COLO668 (cell line): ENCODE results near the gene AOPEP.
"Not testable (repeated sequence)": the region's sequence is repeated elsewhere in the genome, so short reads cannot be mapped to it uniquely, and the experiment has no call there.

ENCODE experiments used
- DNase-seq: peaks from one replicate; lab custom pipeline; 2025; ENCODE audit not compliant: unreplicated experiment; lab: John Stamatoyannopoulos, UW

AOPEP gene

DNA sequence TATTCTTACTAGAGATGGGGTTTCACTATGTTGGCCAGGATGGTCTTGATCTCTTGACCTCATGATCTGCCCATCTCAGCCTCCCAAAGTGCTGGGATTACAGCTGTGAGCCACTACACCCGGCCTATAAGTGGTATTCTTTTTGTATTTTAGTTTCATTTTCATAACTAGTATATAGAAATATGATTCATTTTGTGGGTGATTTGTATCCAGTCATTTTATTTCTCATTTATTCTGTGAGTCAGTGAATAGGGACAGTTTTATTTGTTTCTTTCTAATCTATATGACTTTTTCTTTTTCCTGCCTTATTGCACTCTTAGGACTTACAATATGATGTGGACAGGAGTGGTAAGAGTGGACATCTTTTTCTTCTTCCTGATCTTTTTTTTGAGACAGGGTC lies 112.9 kb downstream of the AOPEP start:
- DNase-seq, result no peak

DNA sequence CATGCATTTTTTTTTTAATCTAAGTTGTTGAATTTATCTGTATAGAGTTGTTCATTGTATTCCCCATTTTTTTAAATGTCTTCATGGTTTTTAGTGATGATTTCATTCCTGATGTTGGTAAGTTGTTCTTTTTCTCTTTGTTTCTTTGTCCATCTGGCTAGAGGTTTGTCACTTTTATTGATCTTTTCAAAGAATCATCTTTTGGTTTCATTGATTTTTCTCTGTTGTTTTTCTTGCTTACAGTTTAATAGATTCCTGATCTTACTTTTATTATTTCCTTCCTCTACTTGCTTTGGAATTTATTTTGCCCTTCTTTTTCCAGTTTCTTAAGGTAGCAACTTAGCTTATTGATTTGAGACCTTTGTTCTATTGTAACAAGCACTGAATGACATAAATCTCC lies 114.2 kb downstream of the AOPEP start:
- no peak for DNase-seq

DNA sequence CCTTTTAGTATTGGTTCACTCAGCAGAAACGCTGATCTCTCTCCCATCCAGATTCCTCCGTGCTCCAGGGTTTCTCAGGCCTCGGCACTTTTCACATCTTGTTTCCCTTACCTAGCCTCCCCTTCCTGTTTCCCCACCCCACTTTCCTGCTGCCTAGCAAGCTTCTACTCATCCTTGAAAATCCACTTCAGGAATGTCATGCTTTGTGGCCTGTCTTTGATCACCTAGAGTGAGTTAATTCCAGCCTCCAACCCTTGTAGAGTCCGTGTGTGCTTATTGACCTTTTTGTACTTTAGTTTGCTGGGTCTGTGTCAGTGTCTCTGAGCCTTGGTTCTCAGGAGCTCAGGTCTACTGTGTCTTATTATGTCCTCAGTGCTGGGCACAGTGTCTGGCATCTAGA lies 116.6 kb downstream of the AOPEP start:
- no peak for DNase-seq

DNA sequence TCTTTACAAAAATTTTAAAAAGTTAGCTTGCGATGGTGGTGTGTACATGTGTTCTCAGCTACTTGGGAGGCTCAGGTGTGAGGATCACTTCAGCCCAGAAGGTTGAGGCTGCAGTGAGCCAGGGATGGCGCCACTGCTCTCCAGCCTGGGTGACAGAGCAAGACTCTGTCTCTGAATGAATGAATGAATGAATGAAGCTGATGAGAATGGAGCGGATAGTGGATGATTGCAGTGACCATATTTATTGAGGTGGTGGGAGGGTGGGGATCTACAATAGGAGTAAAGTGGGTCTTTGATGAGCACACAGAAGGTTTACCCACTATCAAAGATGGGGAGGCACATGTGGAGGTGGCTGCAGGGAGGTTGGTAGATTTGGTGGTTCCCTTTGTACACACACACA lies 120.2 kb downstream of the AOPEP start:
- no peak for DNase-seq

DNA sequence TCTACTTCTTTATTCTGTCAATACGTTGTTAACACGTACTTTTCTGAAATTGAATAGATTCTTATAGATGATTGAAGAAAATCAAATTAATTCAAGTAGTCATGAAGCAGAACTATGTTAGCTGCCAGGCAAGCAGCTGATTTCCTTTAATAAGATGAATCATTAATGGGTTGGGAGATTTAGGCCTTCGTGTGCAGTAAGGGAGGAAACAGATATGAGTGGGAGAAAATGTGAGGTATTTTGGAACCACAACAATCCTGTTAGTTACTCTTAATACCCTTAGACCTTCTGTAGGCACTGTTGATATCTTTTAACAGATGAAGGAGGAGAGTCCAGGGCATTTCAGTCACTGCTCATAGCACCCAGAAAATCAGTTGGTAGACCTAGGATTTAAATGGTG lies 121.0 kb downstream of the AOPEP start:
- no peak for DNase-seq

DNA sequence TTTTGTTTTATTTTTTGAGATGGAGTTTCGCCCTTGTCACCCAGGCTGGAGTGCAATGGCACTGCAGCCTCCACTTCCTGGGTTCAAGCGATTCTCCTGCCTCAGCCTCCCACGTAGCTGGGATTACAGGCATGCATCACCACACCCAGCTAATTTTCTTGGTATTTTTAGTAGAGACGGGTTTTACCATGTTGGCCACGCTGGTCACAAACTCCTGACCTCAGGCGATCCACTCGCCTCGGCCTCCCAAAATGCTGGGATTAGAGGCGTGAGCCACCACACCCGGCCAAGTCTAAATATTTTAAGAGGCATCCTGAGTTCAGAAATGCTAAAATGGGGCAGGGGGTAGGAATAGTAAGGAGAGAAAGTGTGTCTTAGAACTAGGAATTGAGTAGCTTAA lies 122.3 kb downstream of the AOPEP start:
- not testable (repeated sequence) for DNase-seq

DNA sequence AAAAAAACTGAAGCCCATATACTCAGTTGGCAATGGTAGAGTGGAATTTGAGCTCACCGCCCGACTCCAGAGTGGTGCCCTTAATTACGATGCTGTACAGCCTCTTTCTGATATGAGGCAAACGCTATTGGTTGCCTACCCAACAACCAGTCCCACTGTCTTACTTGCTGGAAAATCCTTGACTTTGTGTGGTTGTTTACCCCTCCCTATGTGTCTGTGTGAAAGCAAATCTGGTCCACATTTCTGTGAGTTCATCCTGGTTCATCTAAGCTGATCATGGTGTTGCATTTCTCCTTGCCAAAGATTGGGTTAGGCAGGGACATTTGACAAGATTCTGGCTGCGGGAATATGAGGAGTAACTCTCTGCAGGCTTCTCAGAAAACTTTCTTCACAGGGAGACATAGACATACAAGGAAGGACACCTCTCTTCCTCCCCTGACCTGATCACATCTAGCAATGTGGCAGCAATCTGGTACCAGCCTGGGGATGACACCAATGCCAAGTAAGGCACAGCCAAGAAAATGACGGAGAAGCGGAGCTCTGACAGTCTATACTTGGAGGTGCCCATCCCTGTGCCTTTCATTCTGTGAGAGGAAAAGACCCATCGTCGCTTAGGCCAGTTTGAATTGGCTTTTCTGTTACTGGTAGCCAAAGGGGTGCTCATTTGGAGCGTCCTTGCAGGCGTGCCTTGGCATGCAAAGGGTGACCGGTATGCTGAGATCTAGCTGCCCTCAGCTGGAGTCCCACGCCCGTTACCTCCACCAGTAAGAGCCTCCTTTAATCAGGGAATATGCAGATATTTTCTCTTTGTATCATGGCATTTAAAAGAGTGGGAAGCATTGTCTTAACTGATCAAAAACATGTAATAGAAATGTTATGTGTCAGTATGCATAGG lies 124.3 kb downstream of the AOPEP start:
- no peak for DNase-seq

DNA sequence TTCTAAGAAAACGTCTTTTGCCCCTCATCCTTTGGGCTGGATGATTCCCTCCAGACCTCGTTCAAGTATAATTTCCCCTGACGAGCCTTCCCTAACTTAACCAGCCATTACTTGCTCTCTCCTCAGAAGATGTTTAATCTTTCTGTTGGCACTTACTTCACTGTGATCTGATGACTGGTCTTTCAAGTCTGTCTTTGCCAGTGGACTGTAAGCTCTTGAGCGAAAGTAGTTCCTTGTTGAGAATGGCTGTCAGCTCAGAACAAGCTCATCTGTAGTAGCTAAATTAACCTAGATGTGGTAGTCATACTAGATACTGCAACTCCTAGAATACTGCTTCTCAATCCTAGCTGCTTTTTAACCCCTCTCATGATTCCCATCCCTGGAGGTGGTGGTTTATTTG lies 125.0 kb downstream of the AOPEP start:
- no peak for DNase-seq

DNA sequence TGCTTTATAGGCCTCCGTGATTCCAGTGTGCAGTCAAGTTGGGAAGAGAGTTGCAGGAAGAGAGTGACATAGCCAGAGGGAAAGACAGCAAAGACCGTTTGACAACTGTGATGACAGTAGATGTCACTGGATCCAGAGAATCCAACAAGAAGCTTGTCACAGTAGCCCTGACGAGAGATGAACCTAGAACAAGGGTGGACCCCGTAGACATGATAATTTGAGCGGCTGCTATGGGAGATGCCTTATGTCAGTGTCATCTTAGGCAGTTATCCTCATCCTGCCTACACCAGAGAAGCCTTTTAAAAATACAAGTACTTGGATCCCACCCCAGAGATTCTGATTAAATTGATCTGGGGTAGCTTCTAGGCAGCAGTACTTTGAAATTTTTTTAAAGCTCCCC lies 125.4 kb downstream of the AOPEP start:
- no peak for DNase-seq

DNA sequence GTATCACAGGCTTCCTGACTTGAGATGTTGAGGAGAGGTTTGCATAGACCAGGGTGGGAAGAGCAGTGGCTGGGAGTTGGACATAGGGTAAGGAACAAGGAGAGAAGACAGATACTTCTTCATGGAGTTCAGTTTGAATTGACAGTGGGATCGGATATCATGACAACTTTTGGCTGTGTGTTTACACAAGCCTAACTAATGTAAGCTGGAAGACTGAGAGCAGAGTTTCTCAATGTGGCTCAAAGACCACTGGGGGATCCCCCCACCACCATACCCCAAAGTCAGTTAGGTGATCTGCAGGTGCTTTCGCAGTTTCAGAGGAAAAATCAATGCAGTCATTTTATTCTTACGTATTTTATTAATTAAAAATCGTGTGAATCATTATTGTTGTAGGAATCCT lies 125.9 kb downstream of the AOPEP start:
- DNase-seq, result no peak

DNA sequence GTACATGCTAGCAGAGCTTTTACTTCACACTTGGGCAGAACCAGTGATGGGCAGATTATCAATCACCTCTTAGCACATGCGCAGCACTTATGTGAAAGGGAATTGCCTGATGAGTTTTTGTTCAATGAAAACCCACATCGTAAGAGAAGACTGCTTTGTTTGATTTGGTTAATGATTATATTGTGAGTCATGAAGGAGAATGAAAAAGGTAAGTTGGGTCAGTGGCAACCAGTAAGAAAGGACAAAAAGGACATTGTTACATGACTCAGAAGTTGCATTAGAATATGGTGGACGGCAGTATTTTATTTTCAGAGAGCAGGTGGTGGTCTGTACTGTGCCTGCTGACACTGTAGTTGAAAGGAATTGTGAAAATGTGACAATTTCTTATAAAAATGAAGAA lies 127.4 kb downstream of the AOPEP start:
- peak; percentile 37 for DNase-seq

DNA sequence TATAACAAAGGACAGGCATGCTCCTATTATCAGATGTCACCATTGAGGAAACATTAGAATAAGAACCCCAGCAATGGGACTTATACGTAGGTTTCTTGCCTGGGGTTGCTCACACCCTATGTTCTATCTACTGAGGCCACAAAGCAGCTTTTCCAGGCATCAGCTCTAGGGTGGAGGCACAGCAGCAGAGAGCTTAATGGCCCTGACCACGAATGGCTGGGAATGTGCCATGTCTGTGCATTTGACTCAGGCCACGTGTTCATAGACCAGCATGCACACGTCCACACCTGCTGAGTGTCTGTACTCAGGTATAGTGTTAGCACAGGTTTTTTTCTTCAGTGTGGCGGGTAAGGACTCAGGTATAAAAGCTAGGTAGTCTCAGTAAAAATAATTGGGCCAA lies 129.4 kb downstream of the AOPEP start:
- DNase-seq, result no peak

DNA sequence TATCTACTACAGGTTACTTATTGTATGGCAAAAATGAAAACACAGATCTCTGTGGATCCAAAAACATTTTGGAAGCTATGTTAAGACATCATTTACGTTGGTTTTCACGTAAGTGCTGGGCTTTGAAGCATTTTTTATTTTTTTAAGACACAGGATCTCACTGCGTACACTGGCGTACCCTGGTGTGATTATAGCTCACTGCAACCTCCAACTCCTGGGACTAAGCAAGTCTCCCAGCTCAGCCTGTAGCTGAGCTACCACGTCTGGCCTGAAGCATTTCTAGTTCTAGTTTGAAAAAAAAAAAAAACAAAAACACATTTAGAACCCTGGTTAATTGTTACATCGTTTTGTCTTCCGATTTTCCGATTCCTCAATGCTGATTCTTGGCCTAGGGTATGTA lies 131.3 kb downstream of the AOPEP start:
- no peak for DNase-seq

DNA sequence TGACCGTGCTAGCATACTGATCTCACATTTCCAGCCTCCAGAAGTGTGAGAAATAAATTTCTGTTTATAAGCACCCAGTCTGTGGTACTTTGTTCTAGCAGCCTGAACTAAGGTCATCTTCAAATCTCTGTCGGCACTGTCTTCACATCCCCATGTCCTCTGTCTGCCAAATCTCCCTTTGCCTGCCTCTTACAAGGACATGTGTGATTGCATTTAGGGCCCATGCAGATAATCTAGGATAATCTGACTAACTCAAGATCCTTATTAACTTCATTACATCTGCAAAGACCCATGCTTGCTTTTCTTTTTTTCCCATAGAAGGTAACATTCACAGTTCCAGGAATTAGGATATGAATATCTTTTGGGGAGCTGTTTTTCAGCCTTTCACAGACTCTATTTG lies 132.7 kb downstream of the AOPEP start:
- no peak for DNase-seq

DNA sequence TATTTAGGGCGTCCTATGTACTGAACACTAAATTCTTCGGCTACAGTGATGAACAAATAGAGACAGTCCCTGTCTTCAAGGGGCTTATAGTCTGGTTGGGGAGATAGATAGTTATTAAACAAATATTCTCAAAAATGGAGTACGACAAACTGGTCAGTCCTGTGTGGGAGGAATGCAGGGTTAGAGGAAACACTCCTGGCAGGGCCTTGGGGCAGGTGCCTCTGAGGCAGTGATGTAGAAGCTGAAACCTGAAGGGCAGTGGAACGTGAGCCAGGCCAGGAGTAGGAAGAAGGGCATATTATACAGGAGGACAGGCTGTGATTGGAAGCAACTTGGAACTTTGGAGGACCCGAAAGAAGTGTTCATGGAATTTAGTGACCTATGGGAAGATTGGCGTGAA lies 133.4 kb downstream of the AOPEP start:
- DNase-seq, result no peak

DNA sequence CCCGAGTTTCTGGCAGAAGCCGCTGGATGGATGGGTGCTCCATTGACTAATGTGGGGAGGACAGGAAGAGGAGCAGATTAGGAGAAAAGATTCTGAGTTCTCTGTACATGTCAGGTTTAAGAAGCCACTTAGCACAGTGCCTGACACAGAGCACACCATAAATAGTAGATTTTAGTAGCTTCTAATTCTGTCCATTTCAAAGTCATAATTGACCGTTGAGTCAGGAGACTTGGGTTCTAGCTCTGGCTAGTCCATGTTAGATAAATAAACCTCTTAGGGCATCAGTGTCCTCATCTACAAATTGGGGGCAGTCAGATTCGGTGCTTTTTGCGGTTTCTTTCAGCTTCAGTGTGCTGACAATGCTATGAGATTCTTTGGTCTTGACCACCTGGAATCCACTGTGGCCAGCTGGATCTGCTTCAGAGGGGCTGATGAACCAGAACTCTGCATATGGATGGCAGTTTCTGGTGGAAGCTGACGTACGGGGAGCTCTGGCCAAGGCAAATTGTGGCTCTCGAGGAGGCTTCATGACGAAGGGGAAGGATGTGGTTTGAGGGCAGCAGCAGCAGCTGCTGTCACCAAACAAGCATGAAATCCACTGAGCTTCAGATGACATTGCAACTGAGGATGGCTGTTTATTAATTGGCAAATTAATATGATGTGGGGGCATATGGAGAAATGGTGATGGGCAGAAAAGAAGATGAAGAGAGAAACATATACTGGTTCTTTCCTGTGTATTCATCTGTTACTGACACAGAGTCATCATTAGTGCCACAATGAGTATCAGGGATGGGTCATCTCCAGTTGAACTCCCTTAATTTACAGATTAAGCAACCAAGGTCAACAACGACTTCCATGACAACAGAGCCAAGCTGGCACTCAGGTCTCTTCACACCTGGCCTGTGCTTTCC lies 134.4 kb downstream of the AOPEP start:
- peak; percentile 58 for DNase-seq

DNA sequence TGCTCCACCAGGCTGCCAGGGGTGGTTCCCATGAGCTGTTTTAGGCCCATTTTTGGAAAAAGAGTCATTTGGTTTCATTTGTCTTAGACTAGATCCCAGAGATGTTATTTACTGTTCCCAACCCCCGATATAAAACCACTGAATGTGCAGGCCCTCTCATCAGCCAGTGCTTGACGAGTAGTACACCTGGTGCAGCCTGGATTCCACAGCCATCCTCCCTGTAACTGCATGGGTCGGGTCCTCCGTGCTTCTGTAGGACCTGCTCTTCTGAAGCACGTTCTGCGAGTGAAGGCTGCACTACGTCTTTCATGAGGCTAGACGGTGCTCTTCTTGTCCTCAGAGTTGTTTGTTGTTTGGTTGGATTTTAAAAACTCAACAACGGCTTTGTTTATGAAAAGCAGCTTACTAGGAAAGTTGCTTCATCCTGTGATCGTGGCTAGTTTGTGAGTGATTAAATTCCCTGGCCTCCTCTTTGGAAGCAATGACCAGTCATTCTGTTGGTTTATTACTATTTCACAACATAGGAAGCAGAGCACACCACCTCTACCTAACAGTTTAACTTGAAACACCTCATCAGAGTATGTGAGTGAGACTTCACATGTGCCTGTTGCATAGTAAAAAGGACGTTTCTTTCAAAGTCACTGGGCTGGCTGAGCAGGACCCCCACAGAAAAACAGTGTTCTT lies 135.2 kb downstream of the AOPEP start:
- peak; percentile 56 for DNase-seq

DNA sequence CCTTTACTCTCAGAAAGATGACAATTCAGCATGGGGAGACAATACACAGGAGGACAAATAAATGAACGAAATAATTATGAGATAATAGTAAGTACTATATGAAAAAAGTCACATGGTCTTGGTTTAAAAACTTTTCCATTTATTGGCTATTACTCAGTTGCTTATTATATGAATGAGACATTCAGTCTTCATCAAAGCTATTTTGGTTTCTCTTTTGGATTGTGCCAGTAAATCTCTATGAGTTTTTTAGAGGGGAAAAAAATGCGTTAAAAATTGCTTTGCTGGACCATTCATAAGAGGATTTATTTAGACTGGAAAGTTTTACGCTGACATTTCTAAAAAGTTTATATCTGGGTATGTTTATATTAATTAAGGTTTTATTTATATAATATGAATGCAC lies 137.7 kb downstream of the AOPEP start:
- DNase-seq, result no peak

DNA sequence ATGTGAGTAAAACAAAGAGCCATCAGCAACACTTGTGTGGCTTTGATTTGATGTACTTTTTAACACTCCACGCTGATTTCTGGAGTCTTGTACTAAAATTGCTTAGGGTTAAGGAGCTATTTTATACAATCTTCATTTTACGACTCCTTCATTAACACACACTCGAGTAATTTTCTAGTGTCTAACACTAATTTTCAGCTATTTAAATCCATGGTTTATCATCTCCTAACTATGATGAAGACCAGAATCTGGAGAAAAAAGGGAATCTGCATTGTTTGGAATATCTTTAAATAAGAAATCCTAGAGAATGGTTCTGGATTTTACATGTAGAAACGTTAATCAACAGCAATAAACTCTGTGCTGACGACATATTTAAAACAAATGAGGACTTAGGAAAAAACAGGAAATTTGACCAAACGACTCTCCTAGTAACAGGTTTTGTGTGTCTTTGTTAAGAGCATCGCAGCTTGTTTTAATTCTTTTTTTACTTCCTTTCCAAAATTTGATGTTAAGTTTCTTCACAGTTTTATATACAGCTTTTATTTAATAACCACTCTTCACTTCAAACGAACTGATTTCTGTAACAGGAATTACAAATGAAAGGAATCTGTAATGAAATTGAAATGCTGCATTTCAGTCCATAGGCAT lies 138.5 kb downstream of the AOPEP start:
- DNase-seq, result no peak

DNA sequence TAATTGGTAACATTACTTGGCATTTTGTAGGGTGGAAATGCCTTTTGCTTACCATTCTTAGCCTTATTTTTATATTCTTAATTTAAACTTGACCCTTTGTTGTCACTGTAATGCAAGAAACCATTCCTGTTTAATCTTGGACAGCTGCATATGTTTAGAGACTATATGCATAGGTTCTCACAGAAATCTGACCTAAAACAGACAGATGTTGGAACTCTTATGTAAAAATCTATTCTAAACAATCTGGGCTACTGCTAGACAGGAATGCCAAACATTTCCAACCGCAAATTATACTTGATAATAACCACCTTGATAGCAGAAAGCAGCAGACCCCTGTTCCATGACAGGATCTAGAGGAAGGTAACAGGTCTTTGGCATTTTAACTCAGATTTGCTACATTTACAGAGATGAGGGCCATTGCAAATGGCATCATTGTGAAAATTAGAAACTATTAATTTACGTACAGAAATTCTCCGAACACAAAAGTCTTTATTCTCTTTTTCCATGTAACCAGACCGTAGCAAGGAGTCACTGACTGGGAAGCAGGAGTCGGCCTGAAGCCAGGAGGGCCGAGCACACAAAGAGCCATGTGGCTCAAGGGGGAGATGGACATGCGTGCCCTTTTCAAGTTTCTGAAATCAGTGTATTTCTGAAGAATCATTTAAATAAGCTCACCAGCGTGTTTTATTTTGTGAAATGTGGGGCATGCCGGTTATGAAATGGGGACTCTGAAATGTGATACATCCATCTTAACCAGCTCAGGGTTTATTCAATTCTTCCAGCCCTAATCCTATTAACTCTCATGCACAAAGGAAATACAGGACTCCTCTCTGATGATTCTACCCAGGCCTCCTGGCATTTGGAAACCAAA lies 139.3 kb downstream of the AOPEP start:
- no peak for DNase-seq
